Measurements from ENCODE around the gene GABRD. TPM values are rescaled to one million over a fixed set of nuclear protein-coding genes. Genes with fewer than 3 reads are reported as not detected.

GABRD gene
- total RNA-seq, 1 experiment from 2014 or later = 1.7 TPM

DNA sequence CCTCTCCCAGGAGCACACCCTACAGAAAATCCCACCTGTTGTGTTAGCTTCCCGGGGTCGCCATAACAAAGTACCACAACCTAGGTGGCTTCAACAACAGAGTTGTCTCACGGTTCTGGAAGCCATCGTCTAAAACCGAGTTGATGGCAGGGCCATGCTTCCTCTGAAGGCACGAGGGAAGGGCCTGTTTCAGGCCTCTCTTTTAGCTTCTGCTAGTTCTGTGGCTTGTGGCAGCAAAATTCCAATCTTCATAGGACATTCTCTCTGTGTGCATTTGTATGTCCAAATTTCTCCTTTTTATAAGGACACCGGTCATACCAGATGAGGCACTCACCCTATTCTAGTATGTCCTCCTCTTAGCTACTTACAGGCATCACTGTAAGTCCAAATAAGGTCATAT is 18.7 kb upstream of the GABRD start:
- DNase-seq (ENCODE audit: low spot score) = no peak
- TF ChIP-seq, protein P1, sequence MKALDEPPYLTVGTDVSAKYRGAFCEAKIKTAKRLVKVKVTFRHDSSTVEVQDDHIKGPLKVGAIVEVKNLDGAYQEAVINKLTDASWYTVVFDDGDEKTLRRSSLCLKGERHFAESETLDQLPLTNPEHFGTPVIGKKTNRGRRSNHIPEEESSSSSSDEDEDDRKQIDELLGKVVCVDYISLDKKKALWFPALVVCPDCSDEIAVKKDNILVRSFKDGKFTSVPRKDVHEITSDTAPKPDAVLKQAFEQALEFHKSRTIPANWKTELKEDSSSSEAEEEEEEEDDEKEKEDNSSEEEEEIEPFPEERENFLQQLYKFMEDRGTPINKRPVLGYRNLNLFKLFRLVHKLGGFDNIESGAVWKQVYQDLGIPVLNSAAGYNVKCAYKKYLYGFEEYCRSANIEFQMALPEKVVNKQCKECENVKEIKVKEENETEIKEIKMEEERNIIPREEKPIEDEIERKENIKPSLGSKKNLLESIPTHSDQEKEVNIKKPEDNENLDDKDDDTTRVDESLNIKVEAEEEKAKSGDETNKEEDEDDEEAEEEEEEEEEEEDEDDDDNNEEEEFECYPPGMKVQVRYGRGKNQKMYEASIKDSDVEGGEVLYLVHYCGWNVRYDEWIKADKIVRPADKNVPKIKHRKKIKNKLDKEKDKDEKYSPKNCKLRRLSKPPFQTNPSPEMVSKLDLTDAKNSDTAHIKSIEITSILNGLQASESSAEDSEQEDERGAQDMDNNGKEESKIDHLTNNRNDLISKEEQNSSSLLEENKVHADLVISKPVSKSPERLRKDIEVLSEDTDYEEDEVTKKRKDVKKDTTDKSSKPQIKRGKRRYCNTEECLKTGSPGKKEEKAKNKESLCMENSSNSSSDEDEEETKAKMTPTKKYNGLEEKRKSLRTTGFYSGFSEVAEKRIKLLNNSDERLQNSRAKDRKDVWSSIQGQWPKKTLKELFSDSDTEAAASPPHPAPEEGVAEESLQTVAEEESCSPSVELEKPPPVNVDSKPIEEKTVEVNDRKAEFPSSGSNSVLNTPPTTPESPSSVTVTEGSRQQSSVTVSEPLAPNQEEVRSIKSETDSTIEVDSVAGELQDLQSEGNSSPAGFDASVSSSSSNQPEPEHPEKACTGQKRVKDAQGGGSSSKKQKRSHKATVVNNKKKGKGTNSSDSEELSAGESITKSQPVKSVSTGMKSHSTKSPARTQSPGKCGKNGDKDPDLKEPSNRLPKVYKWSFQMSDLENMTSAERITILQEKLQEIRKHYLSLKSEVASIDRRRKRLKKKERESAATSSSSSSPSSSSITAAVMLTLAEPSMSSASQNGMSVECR (CRISPR knock-in tag; IDR thresholded peaks at IDR 0.05; ENCODE audit: borderline replicate concordance) = no peak
- TF ChIP-seq, protein P2, sequence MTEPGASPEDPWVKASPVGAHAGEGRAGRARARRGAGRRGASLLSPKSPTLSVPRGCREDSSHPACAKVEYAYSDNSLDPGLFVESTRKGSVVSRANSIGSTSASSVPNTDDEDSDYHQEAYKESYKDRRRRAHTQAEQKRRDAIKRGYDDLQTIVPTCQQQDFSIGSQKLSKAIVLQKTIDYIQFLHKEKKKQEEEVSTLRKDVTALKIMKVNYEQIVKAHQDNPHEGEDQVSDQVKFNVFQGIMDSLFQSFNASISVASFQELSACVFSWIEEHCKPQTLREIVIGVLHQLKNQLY (CRISPR knock-in tag; IDR thresholded peaks at IDR 0.05) = no peak
- TF ChIP-seq, protein P3, sequence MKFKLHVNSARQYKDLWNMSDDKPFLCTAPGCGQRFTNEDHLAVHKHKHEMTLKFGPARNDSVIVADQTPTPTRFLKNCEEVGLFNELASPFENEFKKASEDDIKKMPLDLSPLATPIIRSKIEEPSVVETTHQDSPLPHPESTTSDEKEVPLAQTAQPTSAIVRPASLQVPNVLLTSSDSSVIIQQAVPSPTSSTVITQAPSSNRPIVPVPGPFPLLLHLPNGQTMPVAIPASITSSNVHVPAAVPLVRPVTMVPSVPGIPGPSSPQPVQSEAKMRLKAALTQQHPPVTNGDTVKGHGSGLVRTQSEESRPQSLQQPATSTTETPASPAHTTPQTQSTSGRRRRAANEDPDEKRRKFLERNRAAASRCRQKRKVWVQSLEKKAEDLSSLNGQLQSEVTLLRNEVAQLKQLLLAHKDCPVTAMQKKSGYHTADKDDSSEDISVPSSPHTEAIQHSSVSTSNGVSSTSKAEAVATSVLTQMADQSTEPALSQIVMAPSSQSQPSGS (CRISPR knock-in tag; IDR thresholded peaks at IDR 0.05; ENCODE audit: borderline replicate concordance, low read depth) = no peak
- TF ChIP-seq ZBTB21 (CRISPR knock-in tag; IDR thresholded peaks at IDR 0.05; ENCODE audit: borderline replicate concordance) (no peak), TEAD1 (CRISPR knock-in tag; IDR thresholded peaks at IDR 0.05) (no peak), NFE2L1 (CRISPR knock-in tag; IDR thresholded peaks at IDR 0.05) (no peak), NR3C1 (CRISPR knock-in tag; conservative IDR thresholded peaks at IDR 0.05; ENCODE audit: low read depth) (no peak), KAT7 (CRISPR knock-in tag; IDR thresholded peaks at IDR 0.05; ENCODE audit: borderline replicate concordance) (no peak)
- TF ChIP-seq, protein P4, sequence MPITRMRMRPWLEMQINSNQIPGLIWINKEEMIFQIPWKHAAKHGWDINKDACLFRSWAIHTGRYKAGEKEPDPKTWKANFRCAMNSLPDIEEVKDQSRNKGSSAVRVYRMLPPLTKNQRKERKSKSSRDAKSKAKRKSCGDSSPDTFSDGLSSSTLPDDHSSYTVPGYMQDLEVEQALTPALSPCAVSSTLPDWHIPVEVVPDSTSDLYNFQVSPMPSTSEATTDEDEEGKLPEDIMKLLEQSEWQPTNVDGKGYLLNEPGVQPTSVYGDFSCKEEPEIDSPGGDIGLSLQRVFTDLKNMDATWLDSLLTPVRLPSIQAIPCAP (CRISPR knock-in tag; IDR thresholded peaks at IDR 0.05) = no peak
- TF ChIP-seq, protein P5, sequence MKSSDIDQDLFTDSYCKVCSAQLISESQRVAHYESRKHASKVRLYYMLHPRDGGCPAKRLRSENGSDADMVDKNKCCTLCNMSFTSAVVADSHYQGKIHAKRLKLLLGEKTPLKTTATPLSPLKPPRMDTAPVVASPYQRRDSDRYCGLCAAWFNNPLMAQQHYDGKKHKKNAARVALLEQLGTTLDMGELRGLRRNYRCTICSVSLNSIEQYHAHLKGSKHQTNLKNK (CRISPR knock-in tag; IDR thresholded peaks at IDR 0.05) = no peak
- Mint-ChIP-seq H3K4me1 (peaks cover 3% of the 10 kb centered on the region; the same call in 1 of the 2 replicates), H3K27ac (no peak overlapping the region), H3K4me3 (no peak overlapping the region), H3K9me3 (no peaks in the 10 kb centered on the region), H3K36me3 (no peaks in the 10 kb centered on the region), H3K27me3 (ENCODE audit: low read depth) (no peaks in the 10 kb centered on the region; the same call in 1 of the 2 replicates)
- POLR2A ChIA-PET = interaction anchor here (0.6 kb wide), 2 partner anchors 62 to 140 kb away, joined by 3 read pairs; no protein-coding TSS in a partner anchor
- CTCF ChIA-PET = interaction anchor here (1.0 to 1.6 kb wide), 3 partner anchors 40 to 91 kb away, joined by 3 to 7 read pairs (median 4); no protein-coding TSS in a partner anchor
- ATAC-seq = no peak

DNA sequence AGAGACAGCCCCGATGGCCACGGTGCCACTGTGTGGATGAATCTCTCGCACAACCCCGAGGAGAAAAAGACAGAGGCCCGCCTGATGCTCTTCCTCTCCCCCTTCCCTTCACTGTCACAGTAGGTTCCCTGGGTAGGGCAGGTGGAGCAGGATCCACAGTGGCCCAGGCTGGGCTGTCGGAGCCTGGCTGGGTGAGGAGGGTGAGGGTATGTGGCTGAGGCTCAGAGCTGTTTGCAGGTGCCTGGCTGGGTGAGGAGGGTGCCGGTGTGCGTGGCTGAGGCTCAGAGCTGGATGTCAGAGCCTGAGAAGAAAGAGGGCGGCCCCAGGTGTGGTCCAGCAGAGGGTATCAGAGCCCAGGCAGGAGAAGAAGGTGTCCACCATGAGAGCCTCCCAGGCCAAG is 18.3 kb upstream of the GABRD start:
- ATAC-seq = no peak
- H3K36me3 Mint-ChIP-seq = no peaks in the 10 kb centered on the region
- no peak overlapping the region for H3K4me3 Mint-ChIP-seq
- no peaks in the 10 kb centered on the region; the same call in 1 of the 2 replicates for H3K27me3 Mint-ChIP-seq (ENCODE audit: low read depth)
- no peak for DNase-seq (ENCODE audit: low spot score)
- H3K4me1 Mint-ChIP-seq = peaks cover 3% of the 10 kb centered on the region; the same call in 1 of the 2 replicates
- H3K9me3 Mint-ChIP-seq = no peaks in the 10 kb centered on the region
- POLR2A ChIA-PET = interaction anchor here (0.6 kb wide), 2 partner anchors 62 to 140 kb away, joined by 3 read pairs; no protein-coding TSS in a partner anchor
- CTCF ChIA-PET = interaction anchor here (1.0 to 1.6 kb wide), 4 partner anchors 40 to 92 kb away, joined by 3 to 7 read pairs (median 4); no protein-coding TSS in a partner anchor
- H3K27ac Mint-ChIP-seq = no peak overlapping the region
- TF ChIP-seq SMAD3 (CRISPR knock-in tag; IDR thresholded peaks at IDR 0.05; ENCODE audit: borderline replicate concordance) = no peak
- no peak for TF ChIP-seq TP53 (CRISPR knock-in tag; IDR thresholded peaks at IDR 0.05)
- TF ChIP-seq, protein P6, sequence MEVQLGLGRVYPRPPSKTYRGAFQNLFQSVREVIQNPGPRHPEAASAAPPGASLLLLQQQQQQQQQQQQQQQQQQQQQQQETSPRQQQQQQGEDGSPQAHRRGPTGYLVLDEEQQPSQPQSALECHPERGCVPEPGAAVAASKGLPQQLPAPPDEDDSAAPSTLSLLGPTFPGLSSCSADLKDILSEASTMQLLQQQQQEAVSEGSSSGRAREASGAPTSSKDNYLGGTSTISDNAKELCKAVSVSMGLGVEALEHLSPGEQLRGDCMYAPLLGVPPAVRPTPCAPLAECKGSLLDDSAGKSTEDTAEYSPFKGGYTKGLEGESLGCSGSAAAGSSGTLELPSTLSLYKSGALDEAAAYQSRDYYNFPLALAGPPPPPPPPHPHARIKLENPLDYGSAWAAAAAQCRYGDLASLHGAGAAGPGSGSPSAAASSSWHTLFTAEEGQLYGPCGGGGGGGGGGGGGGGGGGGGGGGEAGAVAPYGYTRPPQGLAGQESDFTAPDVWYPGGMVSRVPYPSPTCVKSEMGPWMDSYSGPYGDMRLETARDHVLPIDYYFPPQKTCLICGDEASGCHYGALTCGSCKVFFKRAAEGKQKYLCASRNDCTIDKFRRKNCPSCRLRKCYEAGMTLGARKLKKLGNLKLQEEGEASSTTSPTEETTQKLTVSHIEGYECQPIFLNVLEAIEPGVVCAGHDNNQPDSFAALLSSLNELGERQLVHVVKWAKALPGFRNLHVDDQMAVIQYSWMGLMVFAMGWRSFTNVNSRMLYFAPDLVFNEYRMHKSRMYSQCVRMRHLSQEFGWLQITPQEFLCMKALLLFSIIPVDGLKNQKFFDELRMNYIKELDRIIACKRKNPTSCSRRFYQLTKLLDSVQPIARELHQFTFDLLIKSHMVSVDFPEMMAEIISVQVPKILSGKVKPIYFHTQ (CRISPR knock-in tag; IDR thresholded peaks at IDR 0.05) = no peak
- TF ChIP-seq NFATC4 (CRISPR knock-in tag; IDR thresholded peaks at IDR 0.05) = no peak
